HEK293 (cell line): ENCODE measurements around the gene CRYBG2.

ENCODE experiments used
- AEBP2 ChIP-seq: fragments of 450-650 bp; formaldehyde crosslinking; IDR thresholded peaks from 2 replicates; pipeline ENCODE4 v1.5.1; 2016; ENCODE audit warnings: missing biosample characterization, missing genetic modification characterization, borderline replicate concordance
- KLF1 ChIP-seq: fragments of 450-650 bp; formaldehyde crosslinking; IDR thresholded peaks from 2 replicates; pipeline ENCODE4 v1.5.1; 2016; ENCODE audit warnings: missing biosample characterization, missing genetic modification characterization
- KLF17 ChIP-seq: fragments of 450-650 bp; formaldehyde crosslinking; IDR thresholded peaks from 2 replicates; pipeline ENCODE4 v1.5.1; 2016; ENCODE audit warnings: missing biosample characterization, missing genetic modification characterization
- OVOL3 ChIP-seq: fragments of 450-650 bp; formaldehyde crosslinking; IDR thresholded peaks from 2 replicates; pipeline ENCODE4 v1.5.1; 2016; ENCODE audit warnings: missing biosample characterization, missing genetic modification characterization
- PRDM10 ChIP-seq: fragments of 450-650 bp; formaldehyde crosslinking; IDR thresholded peaks from 2 replicates; pipeline ENCODE4 v1.5.1; 2016; ENCODE audit warnings: missing biosample characterization, missing genetic modification characterization
- RBAK ChIP-seq: fragments of 450-650 bp; formaldehyde crosslinking; IDR thresholded peaks from 2 replicates; pipeline ENCODE4 v1.5.1; 2016; ENCODE audit warnings: missing biosample characterization, missing genetic modification characterization
- REPIN1 ChIP-seq: fragments of 450-650 bp; formaldehyde crosslinking; IDR thresholded peaks from 2 replicates; pipeline ENCODE4 v1.5.1; 2017; ENCODE audit warnings: missing biosample characterization, missing genetic modification characterization, low read depth
- SP2 ChIP-seq: fragments of 450-650 bp; formaldehyde crosslinking; IDR thresholded peaks from 2 replicates; pipeline ENCODE4 v1.5.1; 2016; ENCODE audit warnings: missing biosample characterization, missing genetic modification characterization
- SP7 ChIP-seq: fragments of 450-650 bp; formaldehyde crosslinking; IDR thresholded peaks from 2 replicates; pipeline ENCODE4 v1.5.1; 2016; ENCODE audit warnings: missing biosample characterization, missing genetic modification characterization
- TRIM28 ChIP-seq: IDR thresholded peaks from 2 replicates; pipeline ENCODE4 v1.6.1; 2011; ENCODE audit warnings: low read length, control low read depth, borderline replicate concordance
- ZBTB7A ChIP-seq: fragments of 450-650 bp; formaldehyde crosslinking; IDR thresholded peaks from 2 replicates; pipeline ENCODE4 v1.5.1; 2016; ENCODE audit warnings: low read depth, missing biosample characterization, missing genetic modification characterization
- ZEB2 ChIP-seq: fragments of 450-650 bp; formaldehyde crosslinking; IDR thresholded peaks from 2 replicates; pipeline ENCODE4 v1.5.1; 2016; ENCODE audit warnings: missing biosample characterization, missing genetic modification characterization
- ZFHX2 ChIP-seq: fragments of 450-650 bp; formaldehyde crosslinking; conservative IDR thresholded peaks from 2 replicates; pipeline ENCODE4 v1.5.1; 2016; ENCODE audit warnings: missing biosample characterization, missing genetic modification characterization
- ZFP41 ChIP-seq: fragments of 450-650 bp; formaldehyde crosslinking; IDR thresholded peaks from 2 replicates; pipeline ENCODE4 v1.5.1; 2016; ENCODE audit warnings: missing biosample characterization, missing genetic modification characterization, borderline replicate concordance
- ZNF133 ChIP-seq: fragments of 450-650 bp; formaldehyde crosslinking; IDR thresholded peaks from 2 replicates; pipeline ENCODE4 v1.5.1; 2016; ENCODE audit warnings: missing biosample characterization, missing genetic modification characterization
- ZNF23 ChIP-seq: fragments of 450-650 bp; formaldehyde crosslinking; IDR thresholded peaks from 2 replicates; pipeline ENCODE4 v1.5.1; 2016; ENCODE audit warnings: missing biosample characterization, missing genetic modification characterization, borderline replicate concordance
- ZNF24 ChIP-seq: fragments of 450-650 bp; formaldehyde crosslinking; IDR thresholded peaks from 2 replicates; pipeline ENCODE4 v1.5.1; 2016; ENCODE audit warnings: missing biosample characterization, missing genetic modification characterization
- ZNF26 ChIP-seq: fragments of 450-650 bp; formaldehyde crosslinking; IDR thresholded peaks from 2 replicates; pipeline ENCODE4 v1.5.1; 2016; ENCODE audit warnings: missing biosample characterization, missing genetic modification characterization
- ZNF274 ChIP-seq, 2 experiments: fragments of 200-500 bp in 1 of 2; fragments of 450-650 bp in 1 of 2; sonication (Bioruptor generic) in 1 of 2; formaldehyde crosslinking in 1 of 2; IDR thresholded peaks; 2 replicates each; pipeline versions ENCODE4 v1.5.1 to v1.6.1; 2014 to 2016; ENCODE audit warnings: borderline replicate concordance in 1 of 2, inconsistent platforms in 1 of 2, low read length in 1 of 2, missing biosample characterization in 1 of 2, missing genetic modification characterization in 1 of 2
- ZNF391 ChIP-seq: fragments of 450-650 bp; formaldehyde crosslinking; IDR thresholded peaks from 2 replicates; pipeline ENCODE4 v1.5.1; 2016; ENCODE audit warnings: low read depth, missing biosample characterization, missing genetic modification characterization, borderline replicate concordance
- ZNF514 ChIP-seq: fragments of 450-650 bp; formaldehyde crosslinking; IDR thresholded peaks from 2 replicates; pipeline ENCODE4 v1.5.1; 2016; ENCODE audit warnings: missing biosample characterization, missing genetic modification characterization
- ZNF610 ChIP-seq: fragments of 450-650 bp; formaldehyde crosslinking; IDR thresholded peaks from 2 replicates; pipeline ENCODE4 v1.5.1; 2016; ENCODE audit warnings: missing biosample characterization, missing genetic modification characterization, borderline replicate concordance
- ZNF623 ChIP-seq: fragments of 450-650 bp; formaldehyde crosslinking; IDR thresholded peaks from 2 replicates; pipeline ENCODE4 v1.5.1; 2016; ENCODE audit warnings: missing biosample characterization, missing genetic modification characterization
- ZNF639 ChIP-seq: fragments of 450-650 bp; formaldehyde crosslinking; IDR thresholded peaks from 2 replicates; pipeline ENCODE4 v1.5.1; 2016; ENCODE audit warnings: missing biosample characterization, missing genetic modification characterization

CRYBG2 gene

GRCh38 chr1:26387447-26387846 lies 33.5 kb upstream of the CRYBG2 start (continued):
- no peak for TF ChIP-seq REPIN1 (tag by site-specific recombination)
- TF ChIP-seq ZFP41: no peak
- no peak for TF ChIP-seq ZNF514 (tag by site-specific recombination)
- peak; percentile 57 for TF ChIP-seq PRDM10
- no peak for TF ChIP-seq ZNF274 (IDR thresholded peaks at IDR 0.05; ENCODE audit: low read length)
- TF ChIP-seq ZNF274 (tag by site-specific recombination; IDR thresholded peaks at IDR 0.05; ENCODE audit: borderline replicate concordance): no peak
- TF ChIP-seq KLF1 (tag by site-specific recombination): peak; percentile 64
- no peak for TF ChIP-seq ZNF623 (tag by site-specific recombination)
- no peak for TF ChIP-seq ZNF23
- TF ChIP-seq ZNF133 (tag by site-specific recombination): no peak
- TF ChIP-seq TRIM28: no peak
- TF ChIP-seq ZNF24 (tag by site-specific recombination): peak; percentile 82; the same call in 1 of the 2 replicates
- no peak for TF ChIP-seq ZBTB7A (tag by site-specific recombination)
- TF ChIP-seq KLF17 (tag by site-specific recombination): peak; percentile 87
- peak; percentile 97 for TF ChIP-seq SP7 (tag by site-specific recombination)
- TF ChIP-seq AEBP2 (tag by site-specific recombination): no peak
- TF ChIP-seq ZNF639 (tag by site-specific recombination): peak; percentile 85
- no peak; the same call in 1 of the 2 replicates for TF ChIP-seq SP2 (tag by site-specific recombination)
- TF ChIP-seq ZEB2 (tag by site-specific recombination): peak; percentile 86
- peak; percentile 93 for TF ChIP-seq ZFHX2 (tag by site-specific recombination)
- TF ChIP-seq ZNF391 (tag by site-specific recombination): no peak
- no peak for TF ChIP-seq RBAK (tag by site-specific recombination)
- no peak for TF ChIP-seq ZNF610 (tag by site-specific recombination)
- no peak for TF ChIP-seq OVOL3 (tag by site-specific recombination)
- TF ChIP-seq ZNF26: no peak
